Activated CD8-positive, alpha-beta memory T cell treated with anti-CD3 and anti-CD28 coated beads, Interleukin-2, amount 50 U/mL, for 1 hour (primary cell): ENCODE data around the gene MEF2A.

ENCODE experiments used
- DNase-seq: peaks from one replicate; pipeline ENCODE4 v3.0.0-alpha.2; 2020; ENCODE audit errors: extremely low read depth

The MEF2A gene

GRCh38 chr15:99605990-99606389 is 40.2 kb downstream of the MEF2A start:
- no peak for DNase-seq

GRCh38 chr15:99606646-99607045 is 40.9 kb downstream of the MEF2A start:
- no peak for DNase-seq

DNA sequence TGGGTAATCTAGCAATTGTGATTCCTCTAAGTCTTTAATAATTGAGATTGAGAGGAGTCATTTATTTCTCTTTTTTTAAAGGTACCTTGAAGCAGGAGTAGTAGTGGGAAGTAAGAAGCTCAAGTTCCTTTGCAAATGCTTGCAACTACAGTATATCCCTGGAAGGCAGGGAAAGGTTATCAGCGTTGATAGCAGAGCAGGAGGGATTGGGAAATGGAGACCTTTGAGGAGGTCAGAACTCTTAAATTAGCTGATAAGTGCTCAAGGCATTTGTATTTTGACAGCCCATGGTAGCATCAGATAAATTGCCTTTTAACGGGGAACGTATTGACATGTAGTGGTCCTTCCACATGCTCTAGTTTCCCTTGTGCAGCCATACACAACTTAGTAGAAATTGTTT is 47.7 kb downstream of the MEF2A start:
- DNase-seq, result no peak

DNA sequence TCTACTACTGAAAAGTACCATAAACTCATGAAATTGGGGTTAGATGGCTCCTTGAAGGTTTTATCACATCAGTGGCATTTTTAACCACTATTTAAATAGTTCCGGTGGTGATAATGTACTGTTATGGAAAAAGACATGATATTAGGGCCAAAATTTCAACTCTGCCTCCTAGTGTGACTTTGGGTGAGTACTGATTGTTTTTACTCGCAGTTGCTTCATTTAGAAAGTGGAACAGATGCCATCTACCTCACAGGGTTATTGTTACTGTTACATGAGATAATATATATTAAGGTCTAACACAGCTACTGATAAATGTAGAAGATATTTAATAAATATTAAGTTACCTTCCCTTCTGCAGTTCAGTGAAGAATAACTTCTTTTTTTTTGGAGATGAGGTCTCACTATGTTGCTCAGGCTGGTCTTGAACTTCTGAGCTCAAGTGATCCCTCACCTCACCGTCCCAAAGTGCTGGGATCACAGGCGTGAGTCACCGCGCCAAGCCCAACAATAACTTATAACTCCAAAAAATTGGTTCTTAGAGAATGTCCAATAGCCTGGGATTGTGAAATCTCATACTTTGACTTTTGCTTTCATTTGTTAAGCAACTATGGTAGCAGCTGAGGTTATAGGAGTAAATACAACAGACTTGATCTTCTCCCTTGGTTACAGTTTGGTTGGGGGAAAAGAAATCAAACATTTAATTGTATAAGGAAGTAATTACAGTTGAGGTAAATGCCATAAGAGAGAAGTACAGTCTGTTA is 48.3 kb downstream of the MEF2A start:
- DNase-seq, result no peak

GRCh38 chr15:99614749-99615288 is 49.0 kb downstream of the MEF2A start:
- no peak for DNase-seq

DNA sequence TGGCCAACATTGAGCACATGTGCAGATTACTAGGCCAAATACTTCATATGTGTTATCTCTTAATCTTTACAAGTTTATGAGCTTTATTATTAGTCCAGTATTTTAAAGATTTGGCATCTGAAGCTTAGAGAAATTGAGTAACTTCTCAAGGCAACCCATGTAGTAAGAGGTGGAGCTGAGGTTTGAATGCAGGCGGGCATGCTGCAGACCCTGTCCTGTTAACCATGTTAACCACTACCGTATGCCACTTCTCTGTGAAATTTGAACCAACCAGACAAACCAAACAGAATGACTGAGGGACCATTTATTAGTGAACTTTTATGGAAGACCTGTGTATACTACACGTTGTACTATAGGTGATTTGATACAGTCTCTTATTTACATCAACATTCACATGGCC is 49.7 kb downstream of the MEF2A start:
- DNase-seq, result no peak

DNA sequence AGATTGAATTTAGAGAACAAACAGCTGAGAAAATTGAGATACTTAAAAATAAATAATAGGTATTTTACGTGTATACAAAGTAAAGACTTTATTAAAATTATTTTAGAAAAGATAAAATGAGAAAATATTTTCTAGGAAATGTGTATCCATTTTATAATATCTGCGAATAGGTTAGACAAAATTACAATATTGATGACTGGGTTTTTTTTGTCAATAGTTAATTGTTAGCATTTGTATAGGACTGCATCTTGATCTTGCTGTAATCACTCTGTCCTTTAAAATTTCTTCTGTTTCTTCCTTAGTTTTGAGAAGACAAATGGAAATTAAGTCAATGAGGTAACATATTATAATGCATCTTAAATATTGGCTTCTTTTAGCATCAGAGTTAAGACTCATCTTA is 50.3 kb downstream of the MEF2A start:
- no peak for DNase-seq

- no peak for DNase-seq
Measured at GRCh38 chr15:99616773-99617342, 51.1 kb downstream of the MEF2A start.

DNA sequence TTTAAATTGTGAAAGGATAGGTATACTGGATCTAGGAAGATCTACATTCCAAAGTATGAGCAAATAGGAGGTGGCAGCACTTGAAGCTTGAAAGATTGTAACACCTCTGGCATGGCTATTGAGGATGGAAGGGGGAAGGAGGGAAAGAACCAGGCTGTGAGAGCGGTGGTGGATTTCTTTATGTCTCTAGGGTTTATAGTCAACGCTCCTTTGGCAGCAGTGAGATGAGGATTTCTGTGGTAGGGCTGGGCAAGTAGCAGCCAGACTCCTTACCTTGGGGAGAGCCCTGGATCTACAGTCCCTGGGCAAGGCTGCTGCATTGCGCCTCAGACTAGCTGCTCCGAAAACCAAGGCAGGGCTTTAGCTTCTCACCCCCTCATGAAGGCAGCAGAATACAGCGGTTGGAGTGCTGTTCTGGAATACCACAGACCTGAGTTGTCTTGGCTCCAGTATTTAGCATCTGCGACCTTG is 53.2 kb downstream of the MEF2A start:
- no peak for DNase-seq

DNA sequence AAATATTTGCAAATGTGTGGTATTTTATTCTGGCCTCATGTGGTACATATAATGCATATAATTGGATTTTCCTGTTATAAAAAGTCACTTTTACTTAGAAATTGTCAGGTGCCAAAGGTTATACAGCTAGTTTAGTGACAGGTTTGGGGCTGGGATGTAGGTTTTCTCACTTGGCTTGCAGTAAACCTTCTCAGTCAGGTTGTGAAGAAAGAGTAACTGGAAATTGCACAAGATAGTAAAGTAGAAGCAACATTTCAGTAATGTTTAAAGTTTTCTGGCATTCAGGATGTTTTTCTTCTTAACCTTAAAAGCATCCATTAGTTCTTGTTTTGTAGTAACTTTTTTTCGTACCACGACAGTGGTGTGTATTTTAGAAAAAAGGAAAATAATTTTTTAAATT is 53.9 kb downstream of the MEF2A start:
- no peak for DNase-seq

DNA sequence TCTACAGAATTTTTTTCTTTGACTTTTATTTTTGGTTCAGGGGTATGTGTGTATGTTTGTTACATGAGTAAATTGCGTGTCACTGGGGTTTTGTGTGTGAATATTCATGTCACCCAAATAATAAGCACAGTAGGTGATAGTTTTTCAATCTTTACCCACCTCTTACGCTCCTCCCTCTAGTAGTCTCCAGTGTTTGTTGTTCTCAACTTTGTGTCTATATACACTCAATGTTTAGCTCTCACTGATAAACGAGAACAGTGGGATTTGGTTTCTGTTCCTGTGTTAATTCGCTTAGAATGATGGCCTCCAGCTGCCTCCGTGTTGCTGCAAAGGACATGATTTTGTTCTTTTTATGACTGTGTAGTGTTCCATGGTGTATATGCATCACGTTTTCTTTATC is 54.4 kb downstream of the MEF2A start:
- DNase-seq, result no peak

- DNase-seq, result no peak
Measured at GRCh38 chr15:99621767-99622166, 56.0 kb downstream of the MEF2A start.

DNA sequence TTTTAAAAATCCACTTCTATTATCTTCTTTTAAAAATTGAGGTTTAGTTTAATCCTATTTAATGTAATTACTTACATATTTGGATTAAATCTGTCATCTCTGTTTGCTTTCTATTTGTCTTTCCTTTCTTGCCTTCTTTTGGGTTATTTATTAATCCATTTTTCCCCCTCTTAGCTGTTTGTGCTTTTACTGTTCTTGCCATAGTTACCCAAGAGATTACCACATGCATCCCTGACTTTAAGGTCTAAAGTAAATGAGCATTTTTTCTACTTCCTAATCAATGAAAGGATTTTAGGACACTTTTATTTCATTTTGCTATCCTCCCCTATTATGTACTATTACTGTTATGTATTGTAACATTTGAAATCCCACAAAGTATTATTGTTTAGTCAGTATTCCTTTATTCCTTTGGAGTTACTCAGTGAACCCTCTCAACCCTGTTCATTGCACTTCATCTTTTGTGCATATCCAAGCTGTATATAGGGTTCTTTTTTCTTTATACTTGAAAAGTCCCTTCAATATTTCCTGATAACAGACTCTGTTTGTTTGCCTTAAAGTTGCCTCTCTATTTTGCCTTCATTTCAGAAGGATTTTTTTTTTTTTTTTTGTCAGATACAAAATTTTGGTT is 62.7 kb downstream of the MEF2A start:
- DNase-seq, result no peak

DNA sequence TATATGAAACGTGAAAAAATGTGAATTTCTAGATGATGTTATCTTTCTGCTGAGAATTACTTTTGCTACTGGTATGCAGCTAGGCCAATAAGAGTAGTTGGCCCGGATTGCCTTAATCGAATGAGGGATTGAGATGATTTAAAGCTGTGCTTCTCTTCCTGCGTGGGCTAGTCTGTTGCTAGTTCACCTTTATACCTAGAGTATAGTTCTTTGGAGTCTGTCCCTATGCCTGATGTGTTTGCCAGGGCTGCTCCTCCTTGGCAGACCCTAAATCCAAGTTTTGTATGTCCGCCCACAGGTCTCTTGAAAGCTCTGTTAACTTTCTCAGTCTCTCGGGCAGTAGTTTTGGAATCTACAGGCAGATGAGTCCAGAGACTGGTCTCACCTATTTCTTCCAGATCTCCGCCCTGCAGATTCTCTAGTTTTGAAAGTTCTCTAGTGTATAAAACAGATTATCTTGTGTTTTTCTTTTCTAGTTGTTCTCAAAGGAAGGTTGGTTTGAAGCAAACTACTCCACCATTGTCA is 64.9 kb downstream of the MEF2A start:
- DNase-seq, result no peak

- DNase-seq, result no peak
Measured at GRCh38 chr15:99631255-99631654, 65.5 kb downstream of the MEF2A start.

GRCh38 chr15:99632521-99632920 is 66.7 kb downstream of the MEF2A start:
- DNase-seq, result no peak

- DNase-seq, result no peak
Measured at GRCh38 chr15:99633655-99634054, 67.9 kb downstream of the MEF2A start.

- no peak for DNase-seq
Measured at GRCh38 chr15:99634576-99634975, 68.8 kb downstream of the MEF2A start.

- no peak for DNase-seq
Measured at GRCh38 chr15:99635145-99635544, 69.4 kb downstream of the MEF2A start.

- DNase-seq, result no peak
Measured at GRCh38 chr15:99635794-99636193, 70.0 kb downstream of the MEF2A start.

DNA sequence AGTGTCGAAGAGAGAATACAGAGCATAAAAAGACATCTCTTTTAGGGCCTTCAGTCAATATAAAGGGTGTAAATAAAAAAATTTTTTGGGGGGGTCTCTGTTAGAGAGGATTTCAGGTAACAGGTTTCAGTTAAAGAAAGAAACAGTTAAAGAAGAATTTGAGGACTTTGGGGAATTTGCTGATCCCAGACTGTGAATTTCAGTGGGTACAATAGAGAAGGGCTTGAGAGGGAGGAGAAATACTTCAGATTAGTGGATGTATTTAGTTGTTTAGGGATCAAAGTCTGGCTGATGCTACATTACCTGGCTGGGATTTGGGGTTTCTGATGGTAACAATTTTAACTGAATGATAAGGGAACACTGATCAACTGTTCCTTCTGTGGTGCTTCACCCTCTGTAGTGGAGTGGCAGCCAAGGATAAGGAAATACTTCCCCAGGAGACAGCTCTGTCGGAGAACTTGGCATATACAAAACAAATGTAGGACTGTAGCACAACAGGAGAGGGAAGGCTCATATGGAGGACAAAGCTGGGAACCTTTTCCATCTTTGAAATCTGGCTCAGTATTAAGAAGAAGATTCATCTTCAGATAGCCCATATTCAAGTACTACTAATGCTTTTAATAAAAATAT is 79.2 kb downstream of the MEF2A start:
- no peak for DNase-seq

DNA sequence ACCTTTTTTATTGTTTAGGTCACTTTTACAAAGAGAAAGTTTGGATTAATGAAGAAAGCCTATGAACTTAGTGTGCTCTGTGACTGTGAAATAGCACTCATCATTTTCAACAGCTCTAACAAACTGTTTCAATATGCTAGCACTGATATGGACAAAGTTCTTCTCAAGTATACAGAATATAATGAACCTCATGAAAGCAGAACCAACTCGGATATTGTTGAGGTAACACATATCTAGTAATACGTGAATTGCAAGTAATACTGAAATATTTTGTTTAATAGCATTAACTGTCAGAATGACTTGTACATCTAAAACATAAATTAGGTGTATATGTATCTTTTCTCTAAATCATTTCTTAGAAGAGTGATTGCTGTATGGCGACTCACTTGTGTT is 79.8 kb downstream of the MEF2A start:
- DNase-seq, result no peak
